HCT116 (cell line): Measurements from ENCODE around the gene OXCT2. TPM values are rescaled to one million over a fixed set of nuclear protein-coding genes. Genes with fewer than 3 reads are reported as not detected.

ENCODE experiments used
- ATAC-seq: fragments of 200-7000 bp; cut with Tn5 transposase; 2 replicates; pipeline ENCODE4 v1.9.1; 2020; ENCODE audit warnings: mild to moderate bottlenecking, moderate library complexity
- BruUV-seq: library from RNA; stranded (reverse); fragments of 400-500 nt; replicated peaks from 2 replicates; lab custom pipeline; 2021; lab: Mats Ljungman, UMichigan
- CTCF ChIA-PET: fragments of 300-600 bp; sonication (Branson Sonifier 250); formaldehyde crosslinking; loops from one replicate; lab custom pipeline; 2021; ENCODE audit warnings: antibody characterized with exemption; lab: Charles Lee
- POLR2A ChIA-PET: fragments of 300-600, 350-600 bp; sonication (Branson Sonifier 250); formaldehyde crosslinking; loops from one replicate; lab custom pipeline; 2021; ENCODE audit warnings: antibody characterized with exemption; lab: Charles Lee
- RAD21 ChIA-PET, 2 experiments: fragments of 300-600 bp; sonication (Branson Sonifier 250); formaldehyde crosslinking; loops; one replicate each; lab custom pipeline; 2023; ENCODE audit warnings: low total read pairs in 2 of 2; ENCODE audit not compliant: uncharacterized antibody in 2 of 2, unreplicated experiment in 2 of 2, low non-redundant PET in 1 of 2; lab: Charles Lee
- DNase-seq: peaks from one replicate; pipeline ENCODE4 v3.0.0-alpha.2; 2010; ENCODE audit warnings: low read depth, low spot score
- H2AFZ ChIP-seq: fragments of 200-600 bp; shearing (Covaris generic), sonication (generic); 2 replicates; pipeline ENCODE4 v1.6.1; 2017; ENCODE audit warnings: low read depth, mixed run types, mixed read lengths, antibody characterized with exemption, low read length; ENCODE audit not compliant: poor library complexity, severe bottlenecking
- H3K27ac ChIP-seq: 2 replicates; pipeline ENCODE4 v1.5.1; 2012; ENCODE audit warnings: low read depth, low read length
- H3K27me3 ChIP-seq: fragments of 200-600 bp; sonication (generic); 2 replicates; pipeline ENCODE4 v1.6.1; 2016; ENCODE audit warnings: mixed run types, low read length, mixed read lengths; ENCODE audit not compliant: insufficient read depth
- H3K36me3 ChIP-seq, 2 experiments: fragments of 200-500 bp in 1 of 2; fragments of 200-600 bp in 1 of 2; sonication (Bioruptor generic) in 1 of 2; sonication (generic) in 1 of 2; 2 replicates each; pipeline versions ENCODE4 v1.5.1 to v1.6.1; 2014 to 2016; ENCODE audit warnings: low read length in 2 of 2, inconsistent platforms in 1 of 2, mixed read lengths in 1 of 2, mixed run types in 1 of 2; ENCODE audit not compliant: insufficient read depth in 2 of 2, control insufficient read depth in 1 of 2
- H3K4me1 ChIP-seq, 2 experiments: fragments of 200-600 bp in 1 of 2; sonication (generic) in 1 of 2; 2 replicates each; pipeline versions ENCODE4 v1.5.1 to v1.6.1; 2012 to 2017; ENCODE audit warnings: low read length in 2 of 2, inconsistent platforms in 1 of 2, mild to moderate bottlenecking in 1 of 2, mixed read lengths in 1 of 2, mixed run types in 1 of 2, moderate library complexity in 1 of 2; ENCODE audit not compliant: insufficient read depth in 2 of 2, control insufficient read depth in 1 of 2
- H3K4me2 ChIP-seq: fragments of 200-600 bp; sonication (generic); 2 replicates; pipeline ENCODE4 v1.6.1; 2017; ENCODE audit warnings: mixed run types, low read length, mixed read lengths
- H3K4me3 ChIP-seq, 2 experiments: fragments of 200-600 bp in 1 of 2; sonication (generic) in 1 of 2; replicated peaks in 1 of 2; 2 replicates each; pipeline ENCODE4 v1.5.1; 2011 to 2016; ENCODE audit warnings: low read length in 2 of 2, control low read depth in 1 of 2, low read depth in 1 of 2, mild to moderate bottlenecking in 1 of 2, mixed read lengths in 1 of 2, mixed run types in 1 of 2
- H3K79me2 ChIP-seq: fragments of 200-600 bp; sonication (generic); 2 replicates; pipeline ENCODE4 v1.6.1; 2017; ENCODE audit warnings: mild to moderate bottlenecking, mixed run types, low read length, moderate library complexity, mixed read lengths; ENCODE audit not compliant: insufficient read depth
- H3K9ac ChIP-seq: fragments of 200-600 bp; sonication (generic); 2 replicates; pipeline ENCODE4 v1.6.1; 2016; ENCODE audit warnings: low read length, mixed read lengths
- H3K9me2 ChIP-seq: fragments of 200-600 bp; sonication (generic), shearing (Covaris generic); 2 replicates; pipeline ENCODE4 v1.6.1; 2017; ENCODE audit warnings: mixed run types, mild to moderate bottlenecking, moderate library complexity; ENCODE audit not compliant: insufficient read depth
- H3K9me3 ChIP-seq, 2 experiments: fragments of 200-500 bp in 1 of 2; fragments of 200-600 bp in 1 of 2; sonication (Bioruptor generic) in 1 of 2; sonication (generic) in 1 of 2; 2 replicates each; pipeline ENCODE4 v1.6.1; 2014 to 2017; ENCODE audit warnings: low read length in 2 of 2, mixed read lengths in 2 of 2, inconsistent platforms in 1 of 2, low read depth in 1 of 2, mild to moderate bottlenecking in 1 of 2, mixed run types in 1 of 2, moderate library complexity in 1 of 2; ENCODE audit not compliant: control insufficient read depth in 1 of 2, insufficient read depth in 1 of 2
- H4K20me1 ChIP-seq: fragments of 200-600 bp; sonication (generic), shearing (Covaris generic); 2 replicates; pipeline ENCODE4 v1.6.1; 2017; ENCODE audit warnings: mixed run types, mild to moderate bottlenecking, moderate library complexity; ENCODE audit not compliant: insufficient read depth
- ATF3 ChIP-seq: IDR thresholded peaks from 2 replicates; pipeline ENCODE4 v1.6.1; 2012
- CTCF ChIP-seq, 3 experiments: fragments of 200-600 bp in 1 of 3; sonication (generic) in 1 of 3; IDR thresholded peaks in 2 of 3; conservative IDR thresholded peaks in 1 of 3; 2 replicates each; pipeline ENCODE4 v1.5.1; 2012 to 2017; ENCODE audit warnings: low read depth in 2 of 3, low read length in 2 of 3, antibody characterized with exemption in 1 of 3, borderline replicate concordance in 1 of 3, control low read depth in 1 of 3, mild to moderate bottlenecking in 1 of 3, mixed read lengths in 1 of 3, mixed run types in 1 of 3, moderate library complexity in 1 of 3; ENCODE audit not compliant: insufficient read depth in 1 of 3
- EGR1 ChIP-seq: IDR thresholded peaks from 2 replicates; pipeline ENCODE4 v1.6.1; 2012; ENCODE audit warnings: low read depth
- ELF1 ChIP-seq: IDR thresholded peaks from 2 replicates; pipeline ENCODE4 v1.6.1; 2012; ENCODE audit warnings: low read depth, borderline replicate concordance
- EZH2 ChIP-seq: fragments of 200-600 bp; sonication (generic); IDR thresholded peaks from 2 replicates; pipeline ENCODE4 v1.6.1; 2017; ENCODE audit warnings: antibody characterized with exemption, mixed run types
- EZH2phosphoT487 ChIP-seq: fragments of 200-600 bp; IDR thresholded peaks from 2 replicates; pipeline ENCODE4 v1.6.1; 2018; ENCODE audit warnings: antibody characterized with exemption, borderline replicate concordance
- FOSL1 ChIP-seq: IDR thresholded peaks from 2 replicates; pipeline ENCODE4 v1.6.1; 2012; ENCODE audit warnings: low read depth
- JUND ChIP-seq: IDR thresholded peaks from 2 replicates; pipeline ENCODE4 v1.6.1; 2012
- POLR2AphosphoS5 ChIP-seq: IDR thresholded peaks from 2 replicates; pipeline ENCODE4 v1.6.1; 2011; ENCODE audit warnings: mild to moderate bottlenecking, low read depth, low read length, moderate library complexity
- RAD21 ChIP-seq: IDR thresholded peaks from 2 replicates; pipeline ENCODE4 v1.6.1; 2012; ENCODE audit warnings: low read depth, mild to moderate bottlenecking
- SP1 ChIP-seq: IDR thresholded peaks from 2 replicates; pipeline ENCODE4 v1.6.1; 2012; ENCODE audit warnings: low read depth
- SRF ChIP-seq: IDR thresholded peaks from 2 replicates; pipeline ENCODE4 v1.6.1; 2012; ENCODE audit warnings: low read depth
- YY1 ChIP-seq: IDR thresholded peaks from 2 replicates; pipeline ENCODE4 v1.6.1; 2011; ENCODE audit warnings: low read length, low read depth, moderate library complexity, mild to moderate bottlenecking; ENCODE audit not compliant: insufficient replicate concordance; ENCODE audit errors: extremely low read depth
- ZFX ChIP-seq: fragments of 450-650 bp; IDR thresholded peaks from 2 replicates; pipeline ENCODE4 v1.6.1; 2017
- ZNF274 ChIP-seq: fragments of 200-500 bp; sonication (Bioruptor generic); IDR thresholded peaks from 2 replicates; pipeline ENCODE4 v1.6.1; 2014; ENCODE audit warnings: mild to moderate bottlenecking, low read depth, low read length, inconsistent platforms
- intact Hi-C: fragments of 100-400 bp; cut with micrococcal nuclease; formaldehyde crosslinking; loops from 2 replicates; pipeline ENCODE4 v1.10.0; 2022
- total RNA-seq: library from RNA; stranded (reverse); gene quantifications from one replicate; pipeline ENCODE4 v1.2.1, GENCODE V29; 2021; ENCODE audit not compliant: unreplicated experiment
- TF ChIP-seq, protein P1 (sequence below): IDR thresholded peaks from 2 replicates; pipeline ENCODE4 v1.6.1; 2012
- TF ChIP-seq, protein P2 (sequence below): IDR thresholded peaks from 2 replicates; pipeline ENCODE4 v1.6.1; 2012; ENCODE audit warnings: low read depth

The OXCT2 gene
- total RNA-seq, 1 experiment from 2014 or later: 3.7 TPM

DNA sequence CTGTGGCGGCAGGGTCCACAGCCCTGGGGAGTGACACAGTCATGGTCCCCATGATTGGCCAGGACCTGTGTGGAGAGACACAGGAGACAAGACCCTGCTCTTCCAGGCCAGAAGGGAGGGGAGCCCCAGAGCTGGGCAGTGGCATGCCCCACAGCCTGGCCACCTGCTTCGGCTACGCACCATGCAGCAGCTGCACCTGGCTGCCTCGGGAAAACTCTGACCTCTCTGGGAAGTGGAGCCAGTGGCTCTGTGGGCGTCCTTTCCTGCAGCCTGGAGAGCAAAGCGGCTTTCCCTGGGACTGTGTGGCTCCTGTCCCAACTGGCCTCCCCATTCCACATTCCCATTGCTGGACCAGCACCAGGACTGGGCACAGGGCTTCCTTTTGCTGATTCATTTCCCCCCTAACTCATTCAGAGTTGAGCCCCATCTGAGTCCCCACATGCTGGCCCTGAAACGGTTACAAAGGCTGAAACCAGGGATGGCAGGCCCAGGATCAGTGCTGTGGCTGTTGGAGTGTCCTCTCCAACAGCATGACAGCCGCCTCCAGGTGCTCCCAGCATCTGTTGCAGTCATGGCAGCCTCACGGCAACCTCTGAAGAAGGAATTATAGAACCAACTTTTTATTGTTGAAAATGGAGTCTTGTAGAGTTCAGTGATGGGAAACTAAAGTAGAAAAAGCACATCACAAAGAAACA lies 15.0 kb downstream of the OXCT2 start:
- no TSS peak for BruUV-seq
- H3K9me2 ChIP-seq: no peaks in the 10 kb centered on the region
- RAD21 ChIA-PET: no interaction called here
- no peaks in the 10 kb centered on the region for H4K20me1 ChIP-seq
- H2AFZ ChIP-seq: no peak overlapping the region
- peaks cover 30 to 59% of the 10 kb centered on the region in 2 experiments; a peak in 3 of 4 replicates for H3K36me3 ChIP-seq
- H3K4me2 ChIP-seq: no peak overlapping the region
- no peak overlapping the region for H3K4me3 ChIP-seq
- no peaks in the 10 kb centered on the region for H3K4me1 ChIP-seq
- H3K79me2 ChIP-seq: no peaks in the 10 kb centered on the region
- no peak overlapping the region for H3K9ac ChIP-seq
- H3K27ac ChIP-seq: no peak overlapping the region
- POLR2A ChIA-PET: no interaction called here
- CTCF ChIA-PET: no interaction called here
- intact Hi-C loops: no loop called here
- no peak for TF ChIP-seq RAD21
- no peak for TF ChIP-seq EGR1
- no peak for TF ChIP-seq EZH2
- no peak for TF ChIP-seq SP1
- TF ChIP-seq SRF: no peak
- TF ChIP-seq, protein P1, sequence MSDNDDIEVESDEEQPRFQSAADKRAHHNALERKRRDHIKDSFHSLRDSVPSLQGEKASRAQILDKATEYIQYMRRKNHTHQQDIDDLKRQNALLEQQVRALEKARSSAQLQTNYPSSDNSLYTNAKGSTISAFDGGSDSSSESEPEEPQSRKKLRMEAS: no peak
- TF ChIP-seq YY1: no peak
- no peak for TF ChIP-seq CTCF (IDR thresholded peaks at IDR 0.05 in 2 of 3, conservative IDR thresholded peaks at IDR 0.05 in 1 of 3; ENCODE audit: borderline replicate concordance in 1 of 3, insufficient read depth in 1 of 3, low read depth in 2 of 3, low read length in 2 of 3)
- TF ChIP-seq ELF1: no peak
- no peak for TF ChIP-seq ATF3
- no peak for TF ChIP-seq EZH2phosphoT487
- TF ChIP-seq, protein P2, sequence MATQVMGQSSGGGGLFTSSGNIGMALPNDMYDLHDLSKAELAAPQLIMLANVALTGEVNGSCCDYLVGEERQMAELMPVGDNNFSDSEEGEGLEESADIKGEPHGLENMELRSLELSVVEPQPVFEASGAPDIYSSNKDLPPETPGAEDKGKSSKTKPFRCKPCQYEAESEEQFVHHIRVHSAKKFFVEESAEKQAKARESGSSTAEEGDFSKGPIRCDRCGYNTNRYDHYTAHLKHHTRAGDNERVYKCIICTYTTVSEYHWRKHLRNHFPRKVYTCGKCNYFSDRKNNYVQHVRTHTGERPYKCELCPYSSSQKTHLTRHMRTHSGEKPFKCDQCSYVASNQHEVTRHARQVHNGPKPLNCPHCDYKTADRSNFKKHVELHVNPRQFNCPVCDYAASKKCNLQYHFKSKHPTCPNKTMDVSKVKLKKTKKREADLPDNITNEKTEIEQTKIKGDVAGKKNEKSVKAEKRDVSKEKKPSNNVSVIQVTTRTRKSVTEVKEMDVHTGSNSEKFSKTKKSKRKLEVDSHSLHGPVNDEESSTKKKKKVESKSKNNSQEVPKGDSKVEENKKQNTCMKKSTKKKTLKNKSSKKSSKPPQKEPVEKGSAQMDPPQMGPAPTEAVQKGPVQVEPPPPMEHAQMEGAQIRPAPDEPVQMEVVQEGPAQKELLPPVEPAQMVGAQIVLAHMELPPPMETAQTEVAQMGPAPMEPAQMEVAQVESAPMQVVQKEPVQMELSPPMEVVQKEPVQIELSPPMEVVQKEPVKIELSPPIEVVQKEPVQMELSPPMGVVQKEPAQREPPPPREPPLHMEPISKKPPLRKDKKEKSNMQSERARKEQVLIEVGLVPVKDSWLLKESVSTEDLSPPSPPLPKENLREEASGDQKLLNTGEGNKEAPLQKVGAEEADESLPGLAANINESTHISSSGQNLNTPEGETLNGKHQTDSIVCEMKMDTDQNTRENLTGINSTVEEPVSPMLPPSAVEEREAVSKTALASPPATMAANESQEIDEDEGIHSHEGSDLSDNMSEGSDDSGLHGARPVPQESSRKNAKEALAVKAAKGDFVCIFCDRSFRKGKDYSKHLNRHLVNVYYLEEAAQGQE: no peak
- no peak for TF ChIP-seq ZNF274
- no peak for TF ChIP-seq ZFX
- no peak for TF ChIP-seq JUND
- TF ChIP-seq POLR2AphosphoS5: no peak
- no peak for TF ChIP-seq FOSL1
- TF ChIP-seq, all 23 proteins: peak for 0
- no peak for DNase-seq
- ATAC-seq: no peak
- no peaks in the 10 kb centered on the region for H3K27me3 ChIP-seq
- H3K9me3 ChIP-seq: no peaks in the 10 kb centered on the region
